HG03039 (cell line): Measurements from ENCODE around the gene RPRML.
"Not testable (repeated sequence)": the region's sequence is repeated elsewhere in the genome, so short reads cannot be mapped to it uniquely, and the experiment has no call there.

Experiments used
- ATAC-seq: cut with Tn5 transposase; IDR thresholded peaks from one replicate; pipeline ENCODE4 v1.9.1; 2021; ENCODE audit warnings: mild to moderate bottlenecking, moderate library complexity; ENCODE audit not compliant: unreplicated experiment

Gene RPRML

DNA sequence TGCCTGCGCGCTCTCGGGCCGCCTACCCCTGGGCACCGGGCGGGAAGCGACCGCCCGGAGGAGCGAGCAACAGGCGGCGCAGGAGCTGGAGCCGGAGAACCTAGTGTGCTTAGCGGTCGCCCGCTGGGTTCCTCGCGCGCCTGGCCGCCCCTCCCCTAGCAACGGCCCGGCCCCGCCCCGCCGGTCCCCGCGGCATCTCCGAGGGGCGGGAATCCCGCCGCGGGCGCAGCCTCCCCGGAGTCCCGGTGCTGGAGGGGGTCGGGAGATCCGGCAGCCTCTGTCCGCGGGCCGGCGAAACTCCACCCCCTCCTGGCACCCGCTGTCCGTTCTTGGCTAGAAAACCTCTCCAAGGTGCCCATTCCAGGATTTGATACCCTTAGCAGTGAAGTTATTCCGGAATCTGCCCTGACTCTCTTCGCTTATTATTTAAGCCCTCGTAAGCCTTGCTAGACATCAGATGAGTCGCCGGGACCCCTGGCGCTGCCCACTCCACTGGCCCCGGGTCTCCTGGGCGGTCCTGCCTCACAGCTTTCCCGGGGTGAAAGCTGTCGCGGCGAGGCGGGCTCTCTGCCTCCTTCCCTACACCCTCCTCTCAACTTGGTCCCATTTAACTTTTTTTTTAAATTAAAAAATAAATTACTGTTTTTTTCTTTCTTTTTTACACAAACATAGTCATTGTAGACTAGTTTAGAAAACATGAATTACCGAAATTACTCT, at the start of gene RPRML:
Gene RPRML (minus strand): TSS at position 107 of the 717 bp plus-strand sequence. CDS start 246 bp downstream, outside the sequence.
- no peak for ATAC-seq

- ATAC-seq: not testable (repeated sequence)
Observed at GRCh38 chr17:47016966-47017365, 37.9 kb upstream of the RPRML start.

DNA sequence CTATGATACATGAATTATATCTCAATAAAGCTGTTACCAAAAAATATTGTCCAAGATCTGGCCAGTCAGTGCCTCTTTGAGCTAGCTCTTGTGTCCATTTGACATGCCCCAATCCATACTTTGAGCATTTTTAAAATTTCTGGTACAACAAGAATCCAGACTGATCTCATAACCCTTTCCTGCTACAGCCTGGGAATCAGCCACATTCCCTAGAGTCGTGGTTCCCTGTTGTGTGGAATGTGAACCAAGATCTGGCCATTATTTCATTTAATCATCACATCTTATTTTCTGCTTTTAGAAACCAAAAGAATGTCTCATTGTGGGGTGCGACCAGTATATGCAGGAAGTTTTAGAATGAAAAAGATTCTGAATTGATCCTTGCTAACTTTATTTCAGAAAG, 34.3 kb upstream of the RPRML start:
- ATAC-seq: no peak

DNA sequence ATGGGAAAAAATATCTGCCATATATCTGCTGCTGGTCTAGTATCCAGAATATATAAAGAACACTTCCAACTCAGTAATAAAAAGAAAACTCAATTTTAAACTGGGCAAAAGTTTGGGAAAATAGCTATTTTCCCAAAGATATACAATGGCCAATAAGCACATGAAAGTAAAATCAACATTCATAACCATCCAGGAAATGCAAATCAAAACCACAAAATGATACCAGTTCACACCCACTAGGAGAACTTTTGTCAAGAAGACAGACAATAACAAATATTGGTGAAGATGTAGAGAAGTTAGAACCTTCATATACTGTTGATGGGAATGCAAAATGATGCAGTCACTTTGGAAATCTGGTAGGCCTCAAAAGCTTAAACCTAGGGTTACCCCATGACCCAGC, 33.4 kb upstream of the RPRML start:
- no peak for ATAC-seq

DNA sequence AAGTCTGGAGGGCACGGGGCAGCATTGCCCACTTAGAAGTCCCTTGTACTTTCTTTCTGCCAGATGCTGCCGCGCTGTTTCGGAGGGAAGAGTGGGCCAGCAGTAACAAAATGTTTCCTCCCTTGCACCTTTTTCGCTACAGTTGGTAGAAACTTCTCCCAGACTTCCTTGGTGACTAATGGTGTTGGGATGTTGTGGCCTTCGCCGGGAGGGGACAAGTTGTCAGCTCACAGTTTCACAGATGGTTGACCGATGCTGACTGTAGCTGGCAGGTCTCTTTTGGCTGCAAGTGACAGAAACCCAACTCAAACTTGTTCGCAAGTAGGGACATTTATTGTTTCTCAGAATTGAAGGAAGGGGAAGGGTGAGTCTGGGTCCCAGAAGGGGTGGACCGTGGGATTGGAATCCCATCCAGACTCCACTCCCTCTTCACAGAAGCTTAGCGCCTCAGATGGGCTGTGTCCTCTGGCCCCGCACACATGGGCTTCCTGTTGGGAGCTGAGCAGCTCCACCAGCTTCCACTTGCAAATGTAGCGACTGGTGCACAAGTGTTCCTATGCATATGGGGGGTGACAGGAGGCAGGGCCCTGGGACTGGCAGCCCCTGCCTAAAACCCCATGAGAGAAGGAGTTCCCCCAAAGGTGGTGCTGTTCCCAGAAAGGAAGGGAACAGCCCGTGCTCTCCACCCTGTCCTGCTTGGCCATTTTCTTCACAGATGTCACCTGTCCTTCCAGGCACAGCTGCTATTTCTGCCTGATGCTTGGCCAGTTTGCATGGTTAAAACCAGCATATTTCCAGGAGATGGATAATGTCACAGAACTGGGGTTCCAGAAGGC, 30.9 kb upstream of the RPRML start:
- no peak for ATAC-seq

- ATAC-seq: no peak
Observed at GRCh38 chr17:47004906-47005305, 25.9 kb upstream of the RPRML start.

DNA sequence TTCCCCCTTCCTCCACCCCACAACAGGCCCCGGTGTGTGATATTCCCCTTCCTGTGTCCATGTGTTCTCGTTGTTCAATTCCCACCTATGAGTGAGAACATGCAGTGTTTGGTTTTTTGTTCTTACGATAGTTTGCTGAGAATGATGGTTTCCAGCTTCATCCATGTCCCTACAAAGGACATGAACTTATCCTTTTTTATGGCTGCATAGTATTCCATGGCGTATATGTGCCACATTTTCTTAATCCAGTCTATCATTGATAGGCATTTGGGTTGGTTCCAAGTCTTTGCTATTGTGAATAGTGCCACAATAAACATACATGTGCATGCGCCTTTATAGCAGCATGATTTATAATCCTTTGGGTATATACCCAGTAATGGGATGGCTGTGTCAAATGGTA, 24.8 kb upstream of the RPRML start:
- ATAC-seq: not testable (repeated sequence)

DNA sequence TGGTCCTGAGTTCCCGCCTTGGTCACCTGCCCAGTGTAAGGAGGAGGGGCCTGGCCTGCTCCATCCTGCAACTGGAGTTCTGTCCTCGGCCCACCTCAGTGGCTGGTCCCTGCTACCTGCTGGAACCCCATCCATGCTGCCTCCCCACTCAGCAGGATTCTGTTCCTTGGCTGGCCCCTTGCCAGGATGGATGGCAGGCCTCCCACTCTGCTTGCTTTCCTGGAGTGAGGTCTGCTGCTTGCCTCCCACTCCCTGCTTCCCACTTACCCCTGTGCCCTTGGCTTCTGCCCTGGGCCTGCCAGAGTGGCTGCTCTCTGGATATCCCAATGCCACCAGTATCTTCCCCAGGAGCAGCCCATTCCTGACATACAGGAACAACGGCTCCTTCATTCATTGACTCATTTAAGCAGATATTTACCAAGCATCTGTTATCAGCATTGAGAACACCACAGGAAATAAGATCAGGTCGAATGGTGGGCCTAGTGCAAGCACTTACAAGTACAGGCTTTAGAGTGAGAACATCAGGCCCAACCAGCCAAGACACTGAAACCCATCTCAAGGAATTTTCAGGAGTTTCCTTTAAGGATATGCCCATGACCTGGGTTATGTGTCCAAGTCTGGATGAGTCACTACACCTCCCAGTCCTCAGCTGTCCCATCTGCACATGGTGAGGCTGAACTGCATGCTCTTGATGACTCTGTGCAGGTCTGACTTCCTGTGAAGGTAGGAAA, 17.0 kb upstream of the RPRML start:
- ATAC-seq: no peak

DNA sequence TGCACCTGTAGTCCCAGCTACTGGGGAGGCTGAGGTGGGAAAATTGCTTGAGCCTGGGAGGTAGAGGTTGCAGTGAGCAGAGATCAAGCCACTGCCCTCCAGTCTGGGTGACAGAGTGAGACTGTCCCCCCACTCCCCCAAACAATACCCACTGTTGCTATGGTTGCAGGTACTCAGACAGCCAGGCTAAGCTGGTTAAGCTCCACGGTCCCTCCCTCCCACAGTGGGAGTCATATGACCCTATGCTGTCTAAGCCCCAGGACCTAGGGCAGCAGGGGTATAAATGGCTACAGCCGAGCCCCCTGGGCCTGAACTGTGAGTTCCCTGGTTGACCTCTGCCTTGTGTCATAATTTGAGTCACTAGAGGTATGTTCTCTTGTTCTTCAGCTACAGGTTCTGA, 15.9 kb upstream of the RPRML start:
- no peak for ATAC-seq

- no peak for ATAC-seq
Observed at GRCh38 chr17:46991617-46992016, 12.6 kb upstream of the RPRML start.

DNA sequence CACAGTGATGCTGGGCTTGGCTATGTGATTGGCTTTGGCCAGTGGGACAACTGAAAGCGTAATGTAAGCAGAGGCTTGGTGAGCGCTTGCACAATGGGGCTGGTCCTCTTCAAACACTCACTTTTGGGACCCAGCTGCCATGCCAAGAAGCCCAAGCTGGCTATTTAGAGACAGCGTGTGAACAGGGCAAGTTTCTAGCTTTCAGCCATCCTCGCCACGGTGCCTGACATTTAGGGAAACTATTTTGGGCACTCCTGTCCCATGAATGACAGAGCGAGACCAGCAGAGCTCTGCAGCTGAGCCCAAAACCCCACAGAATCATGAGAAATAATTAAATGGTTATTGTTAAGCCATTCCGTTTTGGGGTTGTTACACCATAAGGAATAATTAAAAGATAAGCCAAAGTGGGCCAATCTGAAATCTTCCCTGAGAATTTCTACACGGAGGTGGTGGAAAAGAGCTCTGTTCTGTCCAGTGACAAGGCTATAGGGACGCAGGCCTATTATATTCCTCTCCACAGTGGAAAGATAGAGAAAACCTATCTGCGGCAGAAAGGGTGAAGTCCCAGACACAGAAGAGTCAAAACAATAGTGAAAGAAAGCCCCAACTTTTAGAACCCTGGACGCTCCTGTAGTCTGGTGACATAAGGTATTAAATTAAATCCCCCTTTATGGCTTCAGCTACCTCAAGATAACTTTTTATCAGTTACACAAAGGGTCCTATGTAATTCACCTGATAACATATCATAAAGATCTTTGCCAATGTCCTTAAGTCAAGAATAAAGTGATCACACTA, 10.8 kb upstream of the RPRML start:
- ATAC-seq: no peak

GRCh38 chr17:46987927-46988326, 8.9 kb upstream of the RPRML start:
- ATAC-seq: not testable (repeated sequence)

DNA sequence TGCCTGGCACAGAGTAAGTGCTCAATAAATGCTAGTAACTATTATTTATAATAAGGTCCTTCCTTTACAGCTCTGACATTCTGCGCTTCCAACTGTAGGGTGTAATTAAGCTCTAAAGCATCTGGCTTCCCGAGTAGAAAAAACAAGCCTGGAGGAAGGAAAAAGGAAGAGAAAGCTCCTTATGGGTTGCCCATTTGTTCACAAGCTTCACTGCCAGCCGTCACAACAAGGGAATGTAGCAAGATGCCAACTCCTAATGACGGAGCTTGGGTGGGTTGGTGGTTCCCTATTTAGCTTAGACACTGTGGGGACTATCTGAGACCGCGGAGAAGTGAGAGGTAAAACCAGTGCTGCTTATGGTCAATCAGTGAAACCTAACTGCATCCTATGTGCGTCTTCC, 7.3 kb upstream of the RPRML start:
- no peak for ATAC-seq

- ATAC-seq: no peak
Observed at GRCh38 chr17:46984892-46985291, 5.8 kb upstream of the RPRML start.

GRCh38 chr17:46984341-46984740, 5.3 kb upstream of the RPRML start:
- no peak for ATAC-seq

- ATAC-seq: no peak
Observed at GRCh38 chr17:46983782-46984181, 4.7 kb upstream of the RPRML start.

- no peak for ATAC-seq
Observed at GRCh38 chr17:46982577-46982976, 3.5 kb upstream of the RPRML start.

DNA sequence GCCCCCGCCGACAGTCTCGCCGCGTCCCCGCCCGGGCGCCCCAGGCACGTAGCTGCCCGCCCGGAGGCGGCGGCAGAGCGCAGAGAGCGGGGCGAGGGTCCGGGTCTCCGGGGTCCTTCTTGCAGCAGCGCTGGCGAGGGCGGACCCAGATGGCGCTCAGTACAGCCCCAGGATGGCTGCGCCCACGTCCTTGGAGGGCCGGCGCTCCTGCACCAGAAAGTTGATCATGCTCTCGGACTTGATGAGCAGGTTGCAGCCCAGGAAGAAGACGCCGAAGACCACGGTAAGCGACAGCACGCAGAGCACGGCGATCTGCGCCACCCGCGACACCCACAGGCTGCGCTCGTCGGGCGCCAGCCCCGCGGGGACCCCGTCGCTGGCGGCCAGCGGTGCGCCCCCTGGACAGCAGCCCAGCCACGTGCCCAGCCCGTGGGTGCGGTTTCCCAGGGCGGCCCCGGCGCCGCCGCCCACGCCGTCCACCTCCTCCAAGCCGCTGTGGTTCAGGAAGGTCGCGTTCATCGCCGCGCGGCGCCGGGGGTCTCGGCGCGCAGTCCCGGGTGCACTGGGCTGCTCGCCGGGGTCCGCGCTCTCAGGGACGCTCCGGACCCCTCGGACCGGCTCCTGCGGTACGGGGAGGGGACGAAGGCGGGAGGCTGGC, 435 bp downstream of the RPRML start:
- ATAC-seq: no peak

DNA sequence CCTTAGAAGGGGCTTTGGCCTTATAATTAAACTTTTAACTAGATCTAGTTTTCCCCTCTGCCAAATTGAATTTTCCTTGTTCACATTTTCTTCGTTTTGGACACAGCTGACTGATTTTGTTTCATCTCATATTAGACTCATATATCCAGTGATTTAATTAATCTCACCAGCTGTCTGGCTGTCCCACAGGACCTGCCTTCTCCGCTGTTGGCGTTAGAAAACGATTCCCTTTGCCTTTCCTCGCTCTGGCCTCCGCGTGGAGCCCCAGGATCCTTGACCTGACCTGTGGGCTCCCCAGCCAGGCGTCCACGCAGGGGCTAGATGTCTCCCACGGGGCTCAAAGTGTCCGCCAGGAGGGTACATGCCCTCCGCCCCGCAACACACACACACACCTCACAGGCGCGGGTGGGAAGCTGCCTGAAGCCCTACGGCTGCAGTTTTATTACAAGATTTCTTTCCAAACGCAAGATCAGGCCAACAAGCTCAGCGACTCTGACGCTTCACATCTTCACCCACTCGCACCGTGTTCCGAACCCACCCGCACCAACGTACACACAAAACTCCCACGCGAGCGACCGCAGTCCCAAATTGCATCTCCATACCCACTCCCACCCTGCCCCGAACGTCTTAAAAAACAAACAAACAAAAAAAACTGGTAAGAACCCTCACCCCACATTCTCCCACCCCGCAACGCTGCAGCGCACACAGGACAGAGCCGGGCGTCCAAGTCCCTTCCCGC, 1.1 kb downstream of the RPRML start:
- ATAC-seq: no peak

- ATAC-seq: no peak
Observed at GRCh38 chr17:46977348-46977747, 1.7 kb downstream of the RPRML start.
